Adrenal gland (tissue), 12 donors: ENCODE measurements around the gene SNRNP35. TPM values are rescaled to one million over a fixed set of nuclear protein-coding genes. Genes with fewer than 3 reads are reported as not detected.

ENCODE experiments used
- DNase-seq, 7 donors: peaks; one replicate each; pipeline ENCODE4 v3.0.0-alpha.2; 2019 to 2020
- H3K27ac ChIP-seq, 5 donors: fragments of 200-600 bp; sonication (generic) in 4 of 5; 1 replicate in 3 of 5; 2 replicates in 2 of 5; pipeline versions ENCODE4 v1.5.1 to v1.8.0; 2016 to 2020; ENCODE audit warnings: mild to moderate bottlenecking in 1 of 5
- H3K27me3 ChIP-seq: fragments of 200-600 bp; 2 replicates; pipeline ENCODE4 v1.8.0; 2021
- H3K36me3 ChIP-seq, 2 donors: fragments of 200-600 bp; replicated peaks in 1 of 2; 1 replicate in 1 of 2; 2 replicates in 1 of 2; pipeline versions ENCODE4 v1.5.1 to v1.8.0; 2018 to 2022
- H3K4me1 ChIP-seq, 2 donors: fragments of 200-600 bp; replicated peaks in 1 of 2; 1 replicate in 1 of 2; 2 replicates in 1 of 2; pipeline versions ENCODE4 v1.5.1 to v1.8.0; 2018 to 2021
- H3K4me3 ChIP-seq, 4 donors: fragments of 200-600 bp; sonication (generic) in 3 of 4; one replicate each; pipeline ENCODE4 v1.5.1; 2016 to 2018
- H3K9me3 ChIP-seq, 3 donors: fragments of 200-600 bp; sonication (generic) in 1 of 3; replicated peaks in 1 of 3; 1 replicate in 2 of 3; 2 replicates in 1 of 3; pipeline versions ENCODE4 v1.5.1 to v1.8.0; 2016 to 2021
- CTCF ChIP-seq, 6 experiments: fragments of 450-650 bp in 4 of 6; fragments of 200-600 bp in 2 of 6; sonication (generic) in 1 of 6; IDR thresholded peaks; 1 replicate in 5 of 6; 2 replicates in 1 of 6; pipeline versions ENCODE4 v1.5.1 to v1.8.0; 2016 to 2021; ENCODE audit warnings: antibody characterized with exemption in 6 of 6, mild to moderate bottlenecking in 2 of 6, moderate library complexity in 1 of 6
- POLR2A ChIP-seq, 2 donors: fragments of 450-650 bp; IDR thresholded peaks; one replicate each; pipeline ENCODE4 v1.6.1; 2017; ENCODE audit warnings: antibody characterized with exemption in 2 of 2, mild to moderate bottlenecking in 2 of 2, moderate library complexity in 1 of 2
- WGBS, 4 donors: extraction: QIAGEN DNeasy Blood & Tissue Kit in 2 of 4; methylation state at CpG; one replicate each; pipeline versions ENCODE4 v1.1.5 to v1.1.7; 2013 to 2017; 5-methylcytosine and 5-hydroxymethylcytosine counted together
- intact Hi-C, 2 donors: fragments of 100-400 bp; cut with DNase I; formaldehyde crosslinking; loops; one replicate each; pipeline versions ENCODE4 v1.14.1 to v1.15.0; 2022 to 2023
- polyA plus RNA-seq, 3 donors: library from polyadenylated mRNA; stranded (reverse); fragments of 200-250 nt in 2 of 3; fragments of 350-450 nt in 1 of 3; fragmentation: Illumina TruSeq in 1 of 3; extraction: RNeasy Lipid Tissue Mini Kit (QIAGEN cat#74804) in 1 of 3; gene quantifications; one replicate each; pipeline ENCODE4 v1.2.3, GENCODE V29; 2013 to 2014
- total RNA-seq, 9 donors: library from RNA; depleted of rRNA in 4 of 9; stranded (reverse); fragments of >200 nt in 4 of 9; fragments of 120-200 nt in 1 of 9; fragmentation: NEBNext Ultra II Directional in 1 of 9; extraction: Animal tissue kit (Norgen Biotek cat#: 25700) in 1 of 9; gene quantifications; one replicate each; pipeline versions ENCODE4 v1.1.0 to v1.2.4, GENCODE V29; 2013 to 2023
- donor health status: healthy with polysubstance abuse.
- donor health status: Bipolar disorder and iron deficiency.
- donor health status: DM: yes; HTN: yes; CAD: no.
- donor health status: DM: no; HTN: no; CAD: no.
- donor health status: DM: no; HTN: no; CAD: no.
- donor health status: DM: yes; HTN: yes; CAD: no.

The SNRNP35 gene
- total and polyA plus RNA-seq, 12 donors: 12.5 to 157 (median 18.0) TPM

GRCh38 chr12:123483602-123484248, 25.8 kb downstream of the SNRNP35 start:
- Histone ChIP-seq H3K9me3 (no peaks in the 10 kb centered on the region), H3K27me3 (no peaks in the 10 kb centered on the region), H3K36me3 (no peaks in the 10 kb centered on the region), H3K27ac (no peak overlapping the region), H3K4me1 (peaks cover 6 to 10% of the 10 kb centered on the region in 2 donors), H3K4me3 (no peak overlapping the region)
- no peak for TF ChIP-seq CTCF (IDR thresholded peaks at IDR 0.05)
- no peak for TF ChIP-seq POLR2A (IDR thresholded peaks at IDR 0.05)
- WGBS, 4 donors: 75 to 89% (median 76%) methylated on average over 17 to 18 of the region's 18 CpGs
- intact Hi-C loops: no loop called here
- no peak for DNase-seq

- no peak for DNase-seq
- Histone ChIP-seq H3K4me1 (no peaks in the 10 kb centered on the region), H3K4me3 (no peak overlapping the region), H3K9me3 (no peaks in the 10 kb centered on the region), H3K27ac (no peak overlapping the region), H3K36me3 (no peaks in the 10 kb centered on the region), H3K27me3 (no peaks in the 10 kb centered on the region)
- intact Hi-C loops: no loop called here
- TF ChIP-seq POLR2A (IDR thresholded peaks at IDR 0.05): no peak
- no peak for TF ChIP-seq CTCF (IDR thresholded peaks at IDR 0.05)
- 79 to 82% (median 80%) methylated on average over 14 of the region's 14 CpGs for WGBS, 4 donors
Measured at GRCh38 chr12:123485756-123486155, 27.8 kb downstream of the SNRNP35 start.

- no peaks in the 10 kb centered on the region for H3K36me3 ChIP-seq
- intact Hi-C loops: no loop called here
Measured at GRCh38 chr12:123487428-123487827, 29.5 kb downstream of the SNRNP35 start.

More at GRCh38 chr12:123487428-123487827, 29.5 kb downstream of the SNRNP35 start:
- Histone ChIP-seq H3K9me3 (no peaks in the 10 kb centered on the region), H3K4me3 (no peak overlapping the region), H3K4me1 (no peaks in the 10 kb centered on the region), H3K27me3 (no peaks in the 10 kb centered on the region), H3K27ac (no peak overlapping the region)
- 95 to 99% (median 98%) methylated on average over 6 of the region's 6 CpGs for WGBS, 4 donors
- TF ChIP-seq CTCF (IDR thresholded peaks at IDR 0.05): no peak
- no peak for TF ChIP-seq POLR2A (IDR thresholded peaks at IDR 0.05)
- DNase-seq: no peak
